SKM-1 treated with dmso at 0.1 percent for 144 hours (cell line): ENCODE measurements around the gene CLN5.

Source experiments
- DNase-seq: peaks from one replicate; lab custom pipeline; 2025; ENCODE audit not compliant: unreplicated experiment; lab: John Stamatoyannopoulos, UW

CLN5 gene

DNA sequence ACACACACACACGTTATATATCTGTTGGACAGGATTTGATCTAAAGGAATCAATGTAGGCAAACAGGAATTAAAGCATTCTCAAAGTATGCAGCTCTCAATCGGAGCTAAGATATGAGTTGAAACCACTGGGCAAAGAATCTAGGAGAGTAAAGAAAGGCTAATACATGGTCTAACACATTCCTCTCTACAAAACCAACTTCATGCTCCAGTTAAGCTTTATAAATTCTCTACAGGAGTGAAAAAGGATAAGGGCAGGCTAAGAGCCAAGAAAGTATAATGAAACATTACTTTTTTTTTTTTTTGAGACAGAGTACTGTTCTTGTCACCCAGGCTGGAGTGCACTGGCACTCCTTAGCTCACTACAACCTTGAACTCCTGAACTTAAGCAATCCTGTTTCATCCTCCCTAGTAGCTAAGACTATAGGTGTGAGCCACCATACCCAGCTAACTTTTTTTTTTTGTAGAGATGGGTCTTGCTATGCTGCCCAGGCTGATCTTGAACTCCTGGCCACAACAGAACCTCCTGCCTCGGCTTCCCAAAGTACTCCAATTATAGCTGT lies 24.5 kb downstream of the CLN5 start:
- no peak for DNase-seq

DNA sequence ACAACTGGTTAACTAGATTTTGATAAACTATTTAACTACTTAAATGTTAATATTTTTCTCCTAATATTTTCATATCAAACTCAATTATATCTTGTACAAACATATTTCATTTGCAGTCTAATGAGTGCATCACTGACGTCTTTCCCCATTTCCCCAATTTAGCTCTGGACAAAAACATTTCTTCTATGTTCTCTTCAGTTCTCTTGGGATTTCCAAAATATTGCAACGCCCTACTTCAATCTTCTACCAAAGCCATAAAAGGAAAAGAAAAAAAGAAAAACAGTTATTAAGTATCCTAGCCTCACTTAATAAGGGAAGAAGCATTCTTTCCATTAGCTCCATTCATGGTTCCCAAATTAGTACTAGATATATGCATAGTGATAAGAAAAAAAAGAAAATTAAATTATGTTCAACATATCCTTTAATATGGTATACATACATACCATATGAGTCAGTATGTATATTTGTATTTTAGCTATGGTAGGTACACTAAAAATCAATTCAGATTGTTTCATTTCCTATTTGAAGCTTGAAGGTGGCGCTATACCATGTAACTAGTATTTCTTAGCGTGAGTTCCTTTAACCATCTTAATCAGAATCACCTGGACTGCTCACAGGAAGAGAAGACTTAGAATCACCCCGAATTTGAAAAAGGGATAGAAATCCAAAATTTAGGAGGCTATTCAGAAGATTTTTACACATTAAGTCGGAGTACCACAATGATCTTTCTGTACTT lies 25.2 kb downstream of the CLN5 start:
- no peak for DNase-seq

DNA sequence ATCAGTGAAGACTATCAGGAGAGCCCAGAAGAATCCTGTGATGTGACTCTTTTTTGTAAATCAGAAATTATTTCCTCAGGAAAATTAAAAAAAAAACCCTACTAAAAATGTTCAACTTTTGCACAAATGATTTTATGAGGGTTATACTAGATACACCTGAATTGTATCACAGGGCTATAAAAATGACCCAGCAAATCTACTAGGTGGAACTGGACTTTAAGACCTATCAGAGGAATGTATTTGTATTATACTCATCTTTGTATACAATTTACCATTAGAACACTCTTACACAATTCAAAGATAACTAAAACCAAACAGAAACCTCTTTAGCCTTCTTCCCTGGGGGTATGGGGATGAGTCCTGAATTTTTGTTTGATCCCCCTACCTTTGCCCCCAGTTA lies 27.9 kb downstream of the CLN5 start:
- no peak for DNase-seq

DNA sequence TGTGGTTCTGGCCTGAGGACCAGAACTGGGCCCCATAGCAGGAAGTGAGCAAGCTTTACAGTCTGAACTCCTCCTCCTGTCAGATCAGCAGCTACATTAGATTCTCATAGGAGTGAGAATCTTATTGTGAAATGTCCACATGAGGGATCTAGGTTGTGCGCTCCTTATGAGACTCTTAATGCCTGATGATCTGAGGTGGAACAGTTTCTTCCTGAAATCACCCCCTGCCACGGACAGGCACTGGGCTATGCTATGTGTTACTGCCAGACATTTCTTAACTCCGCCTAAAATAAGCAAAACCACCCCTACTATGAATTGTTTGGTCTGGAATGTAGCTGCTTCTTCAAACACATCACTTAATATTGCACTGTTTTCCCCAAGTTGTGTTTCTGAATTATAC lies 30.5 kb downstream of the CLN5 start:
- DNase-seq: no peak

DNA sequence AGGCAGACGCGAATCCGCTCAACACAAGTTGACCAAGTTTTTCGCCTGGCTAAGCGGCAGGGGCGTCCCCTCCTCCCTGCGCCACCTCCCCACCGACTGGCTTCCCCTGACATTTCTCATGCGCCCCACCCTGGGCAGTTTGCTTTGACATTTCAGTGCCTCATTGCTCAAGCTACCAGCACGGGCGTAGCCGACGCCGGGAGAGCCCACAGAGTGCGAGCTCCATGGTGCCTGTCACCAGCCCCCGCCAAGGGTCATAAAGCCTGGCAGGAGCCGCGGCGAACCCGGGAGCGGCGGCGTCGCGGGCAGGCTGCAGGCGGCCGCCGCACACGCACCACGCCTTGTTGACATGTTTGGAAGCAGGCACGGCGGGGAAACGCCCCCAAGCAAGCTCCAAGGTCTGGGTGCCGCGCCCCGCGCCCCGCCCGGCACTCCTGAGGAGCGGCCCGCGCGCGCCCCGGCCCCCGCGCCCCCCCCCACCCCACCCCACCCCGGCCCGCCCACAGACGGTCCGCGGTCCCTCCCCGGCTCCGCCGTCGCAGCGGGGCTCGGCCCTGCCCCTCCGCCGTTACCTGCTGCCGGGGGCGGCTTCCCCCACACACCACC lies 34.5 kb downstream of the CLN5 start:
- peak; percentile 63 for DNase-seq

DNA sequence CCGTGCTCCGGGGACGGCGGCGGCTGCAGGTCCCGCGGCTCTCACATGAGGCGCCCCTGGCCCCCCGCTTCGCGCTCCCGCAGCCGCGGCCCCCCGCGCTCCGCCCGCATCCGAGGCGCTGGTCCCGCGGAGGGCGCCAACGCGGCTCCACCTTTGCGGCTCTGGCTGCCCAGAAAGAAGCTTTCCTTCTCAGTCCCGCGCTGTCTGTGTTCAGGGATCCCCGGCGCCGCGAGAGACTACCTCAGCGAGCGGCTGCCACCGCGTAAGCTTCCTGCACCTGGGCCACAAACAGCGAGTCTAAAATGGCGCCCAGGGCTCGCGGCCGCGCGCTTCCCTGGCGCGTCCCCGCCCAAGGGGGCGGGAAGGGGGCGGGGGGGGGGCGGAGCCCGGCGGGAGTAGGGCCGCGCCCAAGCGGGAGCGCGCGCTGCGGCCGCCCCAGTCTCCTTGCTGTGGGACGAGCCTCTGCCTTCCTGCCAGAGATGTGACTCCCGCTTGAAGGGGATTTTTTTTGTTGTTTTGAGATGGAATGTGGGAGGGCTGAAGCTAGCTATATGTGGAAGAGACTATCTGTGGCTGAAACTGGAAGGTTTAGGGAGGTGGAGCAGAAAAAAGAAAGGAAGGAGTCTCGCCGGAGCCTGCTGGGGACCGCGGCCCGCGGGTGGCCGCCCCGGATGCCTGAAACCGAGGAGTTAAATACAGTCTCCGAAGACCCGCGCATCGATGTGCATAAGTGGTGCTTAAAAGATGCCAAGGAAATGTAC lies 35.2 kb downstream of the CLN5 start, which contains the start of gene FBXL3:
TSS of gene FBXL3 (minus strand) at position 299 of the 761 bp plus-strand sequence. CDS start 5,299 bp downstream, outside the sequence.
- DNase-seq: peak; percentile 69

DNA sequence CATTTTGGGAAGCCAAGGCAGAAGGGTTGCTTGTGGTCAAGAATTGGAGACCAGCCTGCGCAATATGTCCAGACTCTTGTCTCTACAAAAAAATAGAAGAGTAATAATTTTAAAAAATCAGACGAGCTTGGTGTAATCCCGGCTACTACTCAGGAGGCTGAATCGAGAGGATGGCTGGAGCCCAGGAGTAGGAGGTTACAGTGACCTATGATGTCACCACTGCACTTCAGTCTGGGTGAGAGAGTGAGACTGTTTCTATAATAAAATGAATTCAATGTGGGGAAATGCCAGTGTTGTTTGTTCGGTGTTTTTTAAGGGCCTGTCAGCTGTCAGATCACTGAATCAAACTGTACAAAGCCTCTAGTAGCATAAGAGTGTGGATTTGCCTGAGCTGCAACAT lies 36.3 kb downstream of the CLN5 start:
- DNase-seq: no peak

DNA sequence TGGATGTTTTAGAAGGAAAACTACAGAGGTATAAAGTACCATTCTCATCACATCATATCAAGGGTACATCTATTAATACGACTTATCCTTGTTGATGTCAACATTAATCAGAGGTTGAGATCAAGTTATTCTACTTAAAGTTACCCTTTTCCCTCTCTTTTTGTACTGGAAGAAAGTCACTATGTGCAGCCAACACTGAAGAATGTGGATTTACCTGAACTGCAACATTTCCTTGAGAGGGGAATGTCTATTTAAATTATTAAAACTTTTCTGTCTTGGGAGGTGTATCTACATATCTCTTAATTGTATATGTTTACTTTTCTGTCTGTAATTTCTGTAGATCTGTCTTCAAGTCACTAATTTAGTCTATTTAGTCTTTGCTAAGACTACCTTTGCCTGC lies 37.6 kb downstream of the CLN5 start:
- DNase-seq: no peak

DNA sequence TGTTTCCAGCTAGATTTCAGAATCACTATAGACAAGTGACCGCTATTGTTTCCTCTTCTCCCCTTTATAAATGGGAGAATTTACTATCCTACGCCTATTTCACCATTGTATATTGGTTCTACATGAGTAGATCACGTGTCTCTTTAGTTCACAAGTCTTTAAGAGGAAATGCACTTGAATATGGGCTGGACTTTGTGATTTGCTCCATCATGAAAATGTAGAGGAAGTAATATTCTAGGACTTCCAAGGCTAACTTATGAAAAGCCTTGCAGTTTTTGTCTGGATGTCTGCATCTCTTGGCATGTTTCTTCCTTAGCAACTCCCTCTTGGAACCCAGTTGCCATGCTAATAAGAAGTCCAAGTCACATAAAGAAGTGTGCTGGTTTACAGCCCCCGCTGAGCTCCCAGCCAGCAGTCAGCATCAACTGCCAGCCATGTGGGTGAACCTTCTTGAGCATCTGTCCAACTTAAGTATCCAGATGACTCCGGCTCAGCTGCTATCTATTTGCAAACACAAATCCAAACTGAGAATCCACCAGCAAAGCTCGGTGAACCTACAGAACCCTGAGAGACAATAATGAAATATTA lies 39.9 kb downstream of the CLN5 start:
- no peak for DNase-seq

DNA sequence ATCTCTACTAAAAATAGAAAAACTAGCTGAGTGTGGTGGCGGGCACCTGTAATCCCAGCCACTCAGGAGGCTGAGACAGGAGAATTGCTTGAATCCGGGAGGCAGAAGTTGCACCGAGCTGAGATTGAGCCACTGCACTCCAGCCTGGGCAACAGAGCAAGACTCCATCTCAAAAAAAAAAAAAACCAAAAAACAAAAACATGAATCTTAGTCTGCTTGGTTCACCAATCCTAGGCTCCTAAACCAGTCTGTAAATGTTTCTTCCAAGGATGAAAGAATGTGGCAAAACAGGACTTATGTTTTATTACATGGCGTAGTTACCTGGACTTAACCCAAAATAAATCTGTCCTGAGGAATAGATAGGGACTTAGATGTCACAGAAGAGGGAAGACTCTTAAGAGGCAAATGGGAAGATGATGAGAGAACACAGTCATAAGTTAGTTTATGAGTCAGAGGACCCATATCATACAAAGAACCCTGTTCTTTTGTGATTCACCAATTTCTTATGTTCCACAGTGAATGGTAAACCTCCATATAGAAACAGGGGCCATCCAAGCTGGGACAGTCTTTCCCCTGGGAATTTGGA lies 41.9 kb downstream of the CLN5 start:
- no peak for DNase-seq

DNA sequence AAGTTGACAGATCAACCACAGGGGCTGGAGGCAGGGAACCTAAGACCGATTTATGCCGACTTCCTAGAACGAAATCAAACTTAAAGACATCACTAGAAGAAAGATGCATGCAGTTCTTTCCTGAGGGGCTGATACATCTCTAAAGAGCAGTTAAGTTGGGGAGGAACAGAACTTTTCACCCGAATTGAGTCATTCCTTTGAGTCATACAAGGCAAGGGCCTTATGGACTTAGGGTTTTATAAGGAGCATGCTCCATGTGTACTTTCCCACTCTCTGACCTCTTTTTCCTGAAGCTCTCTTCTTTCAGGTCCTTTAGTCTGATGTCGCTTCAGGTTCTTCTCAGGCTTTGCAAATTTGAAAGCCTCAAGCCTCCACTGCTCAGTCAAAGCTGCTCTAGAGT lies 43.0 kb downstream of the CLN5 start:
- no peak for DNase-seq

DNA sequence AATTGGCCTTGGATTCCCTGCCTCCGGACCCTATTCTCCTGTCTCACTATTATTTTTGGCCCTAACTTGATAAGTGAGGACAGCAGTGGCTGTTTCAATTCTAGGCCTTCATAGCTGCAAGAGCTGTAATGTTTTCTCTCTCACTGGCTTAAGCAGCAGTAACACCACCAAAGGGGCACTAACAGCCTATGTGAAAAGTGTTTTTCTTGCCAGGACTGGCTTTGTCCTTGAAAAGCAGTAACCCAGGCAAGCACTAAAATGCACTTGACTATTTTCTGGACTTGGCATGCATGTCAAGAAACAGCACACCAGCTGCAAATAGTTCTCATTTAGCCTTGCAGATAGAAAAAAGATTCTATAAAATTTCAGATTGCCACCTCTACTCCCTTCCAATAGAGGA lies 44.4 kb downstream of the CLN5 start:
- DNase-seq: no peak

DNA sequence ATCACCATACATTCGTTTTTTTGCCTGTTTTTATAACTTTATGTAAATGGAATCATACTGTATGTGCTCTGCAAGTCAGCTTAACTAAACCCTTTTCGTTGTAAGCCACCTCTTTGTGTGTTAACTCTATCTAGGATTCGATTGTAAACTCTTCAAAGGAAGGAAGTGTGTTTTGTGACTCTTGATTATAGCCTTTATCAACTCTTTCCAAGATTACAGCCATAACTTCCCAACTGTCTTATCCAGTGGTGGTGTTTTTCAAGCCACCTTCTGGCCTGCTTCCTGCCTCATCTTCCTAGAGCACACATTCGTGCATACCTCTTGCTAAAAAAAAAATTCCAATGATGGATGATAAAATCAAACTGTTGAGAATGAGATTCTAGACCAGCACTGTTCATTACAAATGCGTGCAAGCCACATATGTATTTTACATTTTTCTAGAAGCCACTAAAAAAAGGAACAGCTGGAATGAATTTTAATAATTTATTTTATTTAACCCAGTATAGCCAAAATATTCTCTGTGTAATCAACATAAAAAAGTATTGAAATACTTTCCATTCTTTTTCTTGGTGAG lies 47.1 kb downstream of the CLN5 start:
- DNase-seq: no peak

DNA sequence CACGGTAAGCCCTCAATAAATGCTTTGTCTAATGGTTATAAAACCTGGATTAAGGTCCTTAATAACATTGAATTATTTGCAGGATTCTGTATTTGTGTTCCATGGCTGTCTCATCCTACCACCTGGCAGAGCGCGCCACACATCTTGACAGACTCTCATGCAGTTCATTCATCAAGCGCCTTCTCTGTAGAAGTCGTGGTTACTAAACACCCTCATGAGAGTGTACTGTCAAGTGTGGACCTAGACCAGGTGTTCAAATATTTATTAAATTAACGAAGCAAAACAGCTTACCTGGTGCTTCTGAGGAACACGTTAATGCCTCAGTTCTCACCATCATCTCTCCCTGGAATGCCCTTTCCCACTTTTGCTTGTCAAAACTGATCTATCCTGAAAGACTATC lies 48.2 kb downstream of the CLN5 start:
- no peak for DNase-seq

DNA sequence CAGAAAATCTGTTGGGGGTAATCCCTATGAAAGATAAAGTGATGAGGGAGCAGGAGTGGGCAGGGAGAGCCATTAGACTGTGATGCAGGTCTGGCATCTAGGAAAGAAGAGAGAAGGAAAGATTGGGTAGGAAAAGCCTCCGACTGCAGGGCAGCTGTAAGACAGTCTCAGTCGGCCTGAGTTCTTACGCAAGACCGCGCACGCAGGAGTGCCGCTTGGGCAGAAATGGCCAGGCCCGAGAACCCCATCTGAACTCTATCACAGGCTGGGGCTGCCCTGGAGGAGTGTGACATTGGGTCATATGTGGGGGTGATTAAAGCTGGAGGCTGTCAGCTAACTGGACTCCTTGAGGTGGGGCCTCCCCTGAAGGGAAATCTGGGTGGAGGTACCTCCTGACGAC lies 49.0 kb downstream of the CLN5 start:
- no peak for DNase-seq

DNA sequence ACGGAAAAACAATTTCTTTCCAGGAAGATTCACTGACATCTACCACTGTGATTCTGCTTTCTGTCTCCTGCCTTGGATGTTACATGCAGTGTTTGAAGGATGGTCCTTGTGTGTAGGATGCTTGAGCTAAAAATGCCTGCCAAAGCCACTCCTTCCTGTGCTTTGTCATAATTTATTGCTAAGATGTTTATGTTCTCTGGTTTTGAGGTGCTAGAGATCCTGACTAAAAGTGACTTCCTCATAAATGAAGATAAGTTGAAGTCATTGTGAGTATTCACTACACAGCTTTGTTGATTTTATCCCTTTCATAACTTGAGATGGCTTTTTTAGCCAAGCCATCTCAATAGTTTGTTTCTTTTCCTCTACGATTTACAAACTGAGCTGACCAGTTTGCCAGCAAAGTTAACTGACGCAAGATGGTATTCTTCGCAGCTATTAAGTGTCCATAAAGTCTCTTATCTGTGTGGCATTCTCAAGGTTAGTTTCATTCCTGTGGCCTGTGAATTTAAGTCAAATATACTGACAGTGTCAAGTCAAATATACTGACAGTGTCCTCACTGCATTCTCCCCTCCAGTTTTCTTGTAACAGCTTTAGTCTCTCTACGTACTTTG lies 50.8 kb downstream of the CLN5 start:
- DNase-seq: no peak

DNA sequence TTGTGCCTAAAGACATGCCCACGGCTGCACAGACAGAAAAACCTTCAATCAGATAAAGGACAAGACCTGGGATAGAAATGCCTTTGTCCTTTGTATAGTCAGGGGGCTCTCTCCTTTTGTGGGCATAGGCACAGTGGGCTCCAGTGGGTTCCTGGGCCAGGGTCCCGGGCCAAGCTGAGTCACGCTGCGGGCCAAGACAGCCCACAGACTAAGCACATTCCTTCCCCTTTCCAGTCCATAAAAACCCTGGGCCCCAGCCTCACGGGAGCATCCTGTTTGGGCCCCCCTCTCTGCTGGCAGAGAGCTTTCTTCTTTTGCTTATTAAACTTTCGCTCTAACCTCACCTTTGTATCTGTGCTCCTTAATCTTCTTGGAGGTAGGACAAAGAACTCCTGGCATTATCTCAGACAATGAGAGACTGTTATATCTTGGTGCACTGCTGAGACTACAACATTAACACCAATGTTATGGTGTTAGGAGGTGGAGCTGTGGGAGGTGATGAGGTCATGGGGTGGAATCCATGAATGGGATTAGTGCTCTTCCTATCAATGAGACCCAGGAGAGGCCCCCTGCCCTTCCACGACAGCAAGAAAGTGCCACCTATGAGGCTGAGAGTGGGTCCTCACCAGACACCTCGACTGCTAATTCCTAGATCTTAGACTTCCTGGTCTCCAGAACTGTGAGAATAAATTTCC lies 55.9 kb downstream of the CLN5 start:
- no peak for DNase-seq

DNA sequence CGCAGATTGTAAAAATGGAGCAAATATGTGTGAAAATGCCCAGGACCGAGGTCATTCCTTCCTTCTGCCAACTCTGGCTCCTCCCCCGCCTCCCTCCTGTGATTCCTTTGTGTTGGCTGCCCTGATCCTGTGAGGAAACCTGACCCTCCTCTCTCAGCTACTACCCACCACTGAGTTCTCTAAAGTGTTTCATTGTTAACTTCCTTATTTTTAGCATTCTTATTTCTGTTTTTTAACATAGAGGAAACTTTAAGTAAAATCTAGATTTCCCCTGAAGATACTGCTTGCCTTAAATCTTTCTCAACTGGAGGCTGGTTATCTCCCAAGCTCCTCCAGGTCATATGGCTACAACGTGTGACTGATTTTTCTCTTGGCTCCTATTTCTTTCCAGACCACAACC lies 56.8 kb downstream of the CLN5 start:
- peak; percentile 44 for DNase-seq

DNA sequence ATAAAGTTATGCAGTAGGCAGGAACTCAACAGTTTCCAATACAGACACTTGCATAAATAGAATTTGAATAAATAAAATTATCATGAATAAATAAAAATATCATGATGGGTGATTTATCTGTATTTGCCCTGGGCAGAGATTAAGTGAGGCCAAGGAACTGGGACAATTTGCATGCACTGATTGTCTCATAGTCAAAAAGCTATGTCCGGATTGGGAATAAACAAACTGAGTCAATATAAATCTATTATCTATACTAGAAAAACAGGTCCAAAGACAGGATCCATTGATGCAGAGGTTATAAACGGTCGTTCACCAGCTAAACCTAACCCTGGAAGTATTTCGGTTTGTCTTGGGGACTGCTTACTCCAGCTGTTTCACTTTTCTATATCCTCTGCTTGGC lies 61.3 kb downstream of the CLN5 start:
- no peak for DNase-seq
